Astrocyte of the cerebellum (primary cell): Measurements from ENCODE around the gene BBS1.

ENCODE experiments used
- DNase-seq: peaks from one replicate; pipeline ENCODE4 v3.0.0-alpha.2; 2011; ENCODE audit warnings: low read depth
- H3K4me3 ChIP-seq: 2 replicates; pipeline ENCODE4 v1.5.1; 2011; ENCODE audit warnings: mild to moderate bottlenecking, low read depth, low read length, moderate library complexity
- CTCF ChIP-seq: IDR thresholded peaks from 2 replicates; pipeline ENCODE4 v1.5.1; 2012; ENCODE audit warnings: low read length, low read depth, moderate library complexity, mild to moderate bottlenecking; ENCODE audit errors: missing control alignments
- in situ Hi-C: cut with HindIII; loops from 2 replicates; pipeline ENCODE4 v1.10.0; 2017; ENCODE audit warnings: low sequenced_read_pairs

Gene BBS1

GRCh38 chr11:66567787-66568123, 57.3 kb downstream of the BBS1 start:
- DNase-seq, result no peak
- H3K4me3 ChIP-seq, result peak overlapping the region; percentile 43
- TF ChIP-seq CTCF, result no peak
- in situ Hi-C loops, result no loop called here

- peak; percentile 15 for DNase-seq
- in situ Hi-C loops, result no loop called here
- TF ChIP-seq CTCF, result no peak
- H3K4me3 ChIP-seq, result peak within 1 kb of the TSS; percentile 43
These were observed 57.9 kb downstream of the BBS1 start, which contains the start of gene CTSF for GRCh38 chr11:66568124-66568916. CTSF (minus strand) TSS chr11:66568606; CDS start chr11:66568486, 120 bp downstream.

GRCh38 chr11:66569076-66569475, 58.6 kb downstream of the BBS1 start:
- in situ Hi-C loops, result no loop called here

GRCh38 chr11:66570079-66570849, 59.8 kb downstream of the BBS1 start:
- in situ Hi-C loops, result no loop called here
- no peak for DNase-seq
- TF ChIP-seq CTCF, result no peak
- no peak overlapping the region for H3K4me3 ChIP-seq

More at GRCh38 chr11:66569076-66569475, 58.6 kb downstream of the BBS1 start:
- no peak for DNase-seq
- no peak overlapping the region for H3K4me3 ChIP-seq
- TF ChIP-seq CTCF, result no peak

GRCh38 chr11:66570850-66571180, 60.4 kb downstream of the BBS1 start:
- TF ChIP-seq CTCF, result no peak
- no peak overlapping the region for H3K4me3 ChIP-seq
- no peak for DNase-seq
- in situ Hi-C loops, result no loop called here

GRCh38 chr11:66579017-66579606, 68.7 kb downstream of the BBS1 start:
- H3K4me3 ChIP-seq, result no peak overlapping the region
- in situ Hi-C loops, result no loop called here
- DNase-seq, result peak; percentile 44
- TF ChIP-seq CTCF, result peak; percentile 85
